OCI-LY1 (cell line): ENCODE data around the gene LRIG3.

Experiments
- H2AFZ ChIP-seq: fragments of 200-600 bp; sonication (generic), shearing (Covaris generic); 2 replicates; pipeline ENCODE4 v1.6.0; 2014; ENCODE audit warnings: antibody characterized with exemption, mild to moderate bottlenecking, low read length
- H3F3A ChIP-seq: fragments of 200-600 bp; sonication (generic), shearing (Covaris generic); 2 replicates; pipeline ENCODE4 v1.6.0; 2014; ENCODE audit warnings: mild to moderate bottlenecking, antibody characterized with exemption, low read length, moderate library complexity; ENCODE audit not compliant: insufficient read depth
- H3K27ac ChIP-seq: fragments of 200-600 bp; sonication (generic); 2 replicates; pipeline ENCODE4 v1.5.1; 2014; ENCODE audit warnings: low read length, mixed run types, mild to moderate bottlenecking, low read depth; ENCODE audit not compliant: poor library complexity, severe bottlenecking
- H3K27me3 ChIP-seq: fragments of 200-600 bp; sonication (generic); 2 replicates; pipeline ENCODE4 v1.6.0; 2014; ENCODE audit warnings: antibody characterized with exemption, mild to moderate bottlenecking, low read length, moderate library complexity; ENCODE audit not compliant: insufficient read depth
- H3K36me3 ChIP-seq: fragments of 200-600 bp; sonication (generic); 2 replicates; pipeline ENCODE4 v1.6.1; 2014; ENCODE audit warnings: mild to moderate bottlenecking, antibody characterized with exemption, low read length, moderate library complexity, mixed read lengths; ENCODE audit not compliant: insufficient read depth
- H3K4me1 ChIP-seq: fragments of 200-600 bp; sonication (generic); 2 replicates; pipeline ENCODE4 v1.5.1; 2014; ENCODE audit warnings: mild to moderate bottlenecking, low read length, moderate library complexity; ENCODE audit not compliant: insufficient read depth, severe bottlenecking
- H3K4me2 ChIP-seq: fragments of 200-600 bp; sonication (generic), shearing (Covaris generic); 2 replicates; pipeline ENCODE4 v1.6.1; 2014; ENCODE audit warnings: low read length
- H3K4me3 ChIP-seq: fragments of 200-600 bp; sonication (generic); 2 replicates; pipeline ENCODE4 v1.5.1; 2014; ENCODE audit warnings: low read length, low read depth, mild to moderate bottlenecking, mixed read lengths; ENCODE audit not compliant: poor library complexity, severe bottlenecking
- H3K79me2 ChIP-seq: fragments of 200-600 bp; shearing (Covaris generic); 2 replicates; pipeline ENCODE4 v1.6.1; 2016; ENCODE audit warnings: mixed run types, low read length, mixed read lengths; ENCODE audit not compliant: insufficient read depth
- H3K9ac ChIP-seq: fragments of 200-600 bp; sonication (generic), shearing (Covaris generic); 2 replicates; pipeline ENCODE4 v1.6.1; 2014; ENCODE audit warnings: mild to moderate bottlenecking, low read length, mixed read lengths
- H3K9me2 ChIP-seq: fragments of 200-600 bp; sonication (generic), shearing (Covaris generic); 2 replicates; pipeline ENCODE4 v1.6.1; 2014; ENCODE audit warnings: low read depth, mild to moderate bottlenecking, low read length, mixed read lengths
- H3K9me3 ChIP-seq: fragments of 200-600 bp; shearing (Covaris generic); 2 replicates; pipeline ENCODE4 v1.6.1; 2014; ENCODE audit warnings: low read length, mixed read lengths
- H4K20me1 ChIP-seq: fragments of 200-600 bp; sonication (generic), shearing (Covaris generic); 2 replicates; pipeline ENCODE4 v1.6.0; 2016; ENCODE audit warnings: mild to moderate bottlenecking, low read length; ENCODE audit not compliant: insufficient read depth
- EZH2 ChIP-seq: fragments of 200-600 bp; sonication (generic), shearing (Covaris generic); IDR thresholded peaks from 2 replicates; pipeline ENCODE4 v1.8.0; 2017; ENCODE audit warnings: borderline replicate concordance, mixed run types, mild to moderate bottlenecking, antibody characterized with exemption, low read length, moderate library complexity, mixed read lengths
- TF ChIP-seq, protein P1 (sequence below): fragments of 200-600 bp; sonication (generic), shearing (Covaris generic); IDR thresholded peaks from 2 replicates; pipeline ENCODE4 v1.5.1; 2017; ENCODE audit warnings: mild to moderate bottlenecking, antibody characterized with exemption, low read length, moderate library complexity, mixed read lengths

The LRIG3 gene

DNA sequence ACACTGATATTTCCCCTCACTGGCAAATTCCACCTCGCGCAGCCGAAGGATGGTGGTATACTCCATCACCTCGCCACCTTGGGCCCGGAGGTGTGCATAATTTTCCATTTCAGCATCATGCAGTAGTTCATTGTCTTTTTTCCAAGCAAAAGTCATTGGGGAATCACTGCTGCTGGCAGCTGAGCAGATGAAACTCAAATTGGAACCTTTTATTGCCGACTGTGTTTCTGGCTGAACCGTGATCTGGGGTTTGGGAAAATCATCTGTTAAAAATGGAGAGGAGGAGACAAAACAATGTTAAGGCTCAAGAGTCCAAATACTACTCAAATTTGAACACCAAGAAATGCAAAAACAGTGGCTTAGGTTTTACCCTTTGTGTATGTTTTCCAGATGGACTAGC, 39.7 kb downstream of the LRIG3 start:
- H4K20me1 ChIP-seq: no peaks in the 10 kb centered on the region
- no peaks in the 10 kb centered on the region for H3K4me1 ChIP-seq
- H3K79me2 ChIP-seq: no peaks in the 10 kb centered on the region
- no peak overlapping the region for H3K9ac ChIP-seq
- no peaks in the 10 kb centered on the region for H3K9me2 ChIP-seq
- no peak overlapping the region for H3K27ac ChIP-seq
- no peaks in the 10 kb centered on the region for H3K9me3 ChIP-seq
- H2AFZ ChIP-seq: no peak overlapping the region
- H3K4me2 ChIP-seq: no peak overlapping the region
- H3K4me3 ChIP-seq: no peak overlapping the region
- H3K27me3 ChIP-seq: no peaks in the 10 kb centered on the region
- H3F3A ChIP-seq: no peaks in the 10 kb centered on the region
- H3K36me3 ChIP-seq: no peaks in the 10 kb centered on the region
- TF ChIP-seq, protein P1, sequence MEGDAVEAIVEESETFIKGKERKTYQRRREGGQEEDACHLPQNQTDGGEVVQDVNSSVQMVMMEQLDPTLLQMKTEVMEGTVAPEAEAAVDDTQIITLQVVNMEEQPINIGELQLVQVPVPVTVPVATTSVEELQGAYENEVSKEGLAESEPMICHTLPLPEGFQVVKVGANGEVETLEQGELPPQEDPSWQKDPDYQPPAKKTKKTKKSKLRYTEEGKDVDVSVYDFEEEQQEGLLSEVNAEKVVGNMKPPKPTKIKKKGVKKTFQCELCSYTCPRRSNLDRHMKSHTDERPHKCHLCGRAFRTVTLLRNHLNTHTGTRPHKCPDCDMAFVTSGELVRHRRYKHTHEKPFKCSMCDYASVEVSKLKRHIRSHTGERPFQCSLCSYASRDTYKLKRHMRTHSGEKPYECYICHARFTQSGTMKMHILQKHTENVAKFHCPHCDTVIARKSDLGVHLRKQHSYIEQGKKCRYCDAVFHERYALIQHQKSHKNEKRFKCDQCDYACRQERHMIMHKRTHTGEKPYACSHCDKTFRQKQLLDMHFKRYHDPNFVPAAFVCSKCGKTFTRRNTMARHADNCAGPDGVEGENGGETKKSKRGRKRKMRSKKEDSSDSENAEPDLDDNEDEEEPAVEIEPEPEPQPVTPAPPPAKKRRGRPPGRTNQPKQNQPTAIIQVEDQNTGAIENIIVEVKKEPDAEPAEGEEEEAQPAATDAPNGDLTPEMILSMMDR: no peak

DNA sequence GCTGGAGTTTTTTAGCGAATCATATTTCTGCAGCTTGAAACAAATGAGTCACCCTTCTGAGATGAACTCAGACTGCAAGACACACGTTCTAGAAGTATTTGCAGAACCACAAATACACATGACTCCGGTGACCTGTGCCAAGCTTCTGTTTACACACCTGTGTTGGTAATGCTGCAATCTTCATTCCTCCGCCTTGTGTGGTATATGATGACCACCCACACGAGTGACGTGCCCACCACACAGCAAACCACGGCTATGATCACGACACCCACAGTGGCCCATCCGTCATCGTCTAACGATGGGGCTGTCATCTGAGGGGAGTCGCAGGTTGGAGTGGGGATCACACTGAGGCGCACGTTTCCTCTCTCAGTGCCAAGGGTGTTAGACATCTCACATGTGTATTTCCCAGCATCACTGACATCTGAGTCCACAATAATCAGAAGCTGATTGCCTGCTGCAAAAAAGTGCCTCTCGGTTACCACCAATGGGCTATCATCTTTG, 43.0 kb downstream of the LRIG3 start:
- TF ChIP-seq EZH2: no peak
- TF ChIP-seq, protein P1: no peak
- no peaks in the 10 kb centered on the region for H3K9me2 ChIP-seq
- H3K79me2 ChIP-seq: no peaks in the 10 kb centered on the region
- H3K4me1 ChIP-seq: no peaks in the 10 kb centered on the region
- no peaks in the 10 kb centered on the region for H3K9me3 ChIP-seq
- H3K36me3 ChIP-seq: no peaks in the 10 kb centered on the region
- no peak overlapping the region for H3K4me3 ChIP-seq
- H4K20me1 ChIP-seq: no peaks in the 10 kb centered on the region
- H3K9ac ChIP-seq: no peak overlapping the region
- no peak overlapping the region for H3K4me2 ChIP-seq
- H3K27me3 ChIP-seq: no peaks in the 10 kb centered on the region
- no peak overlapping the region for H3K27ac ChIP-seq
- H2AFZ ChIP-seq: no peak overlapping the region
- no peaks in the 10 kb centered on the region for H3F3A ChIP-seq

DNA sequence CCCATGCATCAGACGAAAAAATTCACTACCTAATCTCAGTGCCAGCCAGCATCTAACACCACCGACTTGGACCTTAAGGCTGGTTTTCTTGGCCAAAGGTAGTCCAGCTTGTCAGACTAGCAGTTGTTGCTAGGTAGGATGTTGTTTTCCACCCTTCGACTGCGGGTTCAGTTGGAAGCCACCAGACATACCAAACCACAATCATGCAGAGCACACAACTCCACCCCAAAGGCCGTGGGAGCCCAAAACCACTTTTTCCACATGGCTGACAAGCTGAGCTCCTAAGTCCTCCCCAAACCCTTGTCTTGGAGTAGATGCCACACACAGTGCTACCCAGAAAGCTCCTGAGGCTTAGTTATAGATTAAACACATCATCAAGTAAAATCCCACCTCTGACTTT, 46.8 kb downstream of the LRIG3 start:
- Histone ChIP-seq H3K9me2 (no peaks in the 10 kb centered on the region), H3F3A (no peaks in the 10 kb centered on the region), H3K9me3 (no peaks in the 10 kb centered on the region), H3K79me2 (no peaks in the 10 kb centered on the region), H3K4me1 (no peaks in the 10 kb centered on the region), H4K20me1 (no peaks in the 10 kb centered on the region), H3K4me3 (no peak overlapping the region), H3K4me2 (no peak overlapping the region), H3K27ac (no peak overlapping the region), H2AFZ (no peak overlapping the region), H3K36me3 (no peaks in the 10 kb centered on the region), H3K9ac (no peak overlapping the region), H3K27me3 (no peaks in the 10 kb centered on the region)
- TF ChIP-seq, protein P1: no peak
- no peak for TF ChIP-seq EZH2
